HepG2 (cell line): ENCODE measurements around the gene MMGT1. TPM values are rescaled to one million over a fixed set of nuclear protein-coding genes. Genes with fewer than 3 reads are reported as not detected.

Experiments
- ATAC-seq: fragments of 200-7000 bp; cut with Tn5 transposase; 3 replicates; pipeline ENCODE4 v1.9.1; 2020; ENCODE audit warnings: mild to moderate bottlenecking, moderate library complexity
- BruUV-seq: library from RNA; stranded (reverse); fragments of 400-500 nt; replicated peaks from 2 replicates; lab custom pipeline; 2021; lab: Mats Ljungman, UMichigan
- CTCF ChIA-PET: fragments of 300-600 bp; formaldehyde crosslinking; extraction: SDS; loops from one replicate; lab custom pipeline; 2021; ENCODE audit warnings: low total read pairs, inconsistent platforms, low intra/inter-chr PET ratio; lab: Yijun Ruan, JAX
- POLR2A ChIA-PET: fragments of 350-600 bp; sonication (Branson Sonifier 250); formaldehyde crosslinking; loops from one replicate; lab custom pipeline; 2020; ENCODE audit warnings: antibody characterized with exemption, inconsistent platforms; lab: Yijun Ruan, JAX
- DNase-seq: peaks from one replicate; pipeline ENCODE4 v3.0.0-alpha.2; 2015; ENCODE audit warnings: low spot score
- FAIRE-seq: peaks from 3 replicates; lab custom pipeline; 2011; peaks lifted over from hg19 to GRCh38; lab: Jason Lieb, UNC
- H2AFZ ChIP-seq: one replicate; pipeline ENCODE4 v1.6.1; 2011; ENCODE audit warnings: low read length, inconsistent platforms
- H3K27ac ChIP-seq: fragments of 300-600 bp; 3 replicates; pipeline ENCODE4 v1.8.0; 2011; ENCODE audit warnings: mixed run types, mild to moderate bottlenecking, mixed read lengths, low read length, inconsistent platforms; ENCODE audit not compliant: insufficient read depth; ENCODE audit errors: extremely low read length
- H3K27me3 ChIP-seq, 2 experiments: fragments of 200-600 bp in 1 of 2; 2 replicates in 1 of 2; 3 replicates in 1 of 2; pipeline versions ENCODE4 v1.6.0 to v1.8.0; 2011; ENCODE audit warnings: low read length in 2 of 2, mild to moderate bottlenecking in 2 of 2, moderate library complexity in 2 of 2, inconsistent platforms in 1 of 2; ENCODE audit not compliant: insufficient read depth in 2 of 2, control insufficient read depth in 1 of 2
- H3K36me3 ChIP-seq, 2 experiments: fragments of 200-600 bp in 1 of 2; replicated peaks in 1 of 2; 2 replicates in 1 of 2; 3 replicates in 1 of 2; pipeline versions ENCODE4 v1.5.1 to v1.8.0; 2011; ENCODE audit warnings: low read length in 2 of 2, inconsistent platforms in 1 of 2; ENCODE audit not compliant: insufficient read depth in 2 of 2, control insufficient read depth in 1 of 2
- H3K4me1 ChIP-seq: 2 replicates; pipeline ENCODE4 v1.5.1; 2012; ENCODE audit warnings: low read length, inconsistent platforms; ENCODE audit not compliant: insufficient read depth
- H3K4me2 ChIP-seq: 2 replicates; pipeline ENCODE4 v1.6.0; 2011; ENCODE audit warnings: low read depth, low read length, inconsistent platforms
- H3K4me3 ChIP-seq, 3 experiments: fragments of 200-600 bp in 1 of 3; sonication (generic), shearing (Covaris generic) in 1 of 3; replicated peaks in 1 of 3; 2 replicates each; pipeline ENCODE4 v1.5.1; 2011 to 2016; ENCODE audit warnings: low read length in 3 of 3, inconsistent platforms in 2 of 3, low read depth in 2 of 3, mild to moderate bottlenecking in 2 of 3, control low read depth in 1 of 3, mixed read lengths in 1 of 3; ENCODE audit not compliant: insufficient read depth in 1 of 3
- H3K79me2 ChIP-seq: one replicate; pipeline ENCODE4 v1.6.1; 2011; ENCODE audit warnings: low read length, inconsistent platforms; ENCODE audit not compliant: insufficient read depth
- H3K9ac ChIP-seq: 2 replicates; pipeline ENCODE4 v1.6.0; 2011; ENCODE audit warnings: mild to moderate bottlenecking, low read depth, low read length, inconsistent platforms; ENCODE audit not compliant: insufficient read depth
- H3K9me3 ChIP-seq: 2 replicates; pipeline ENCODE4 v1.5.1; 2012; ENCODE audit warnings: mild to moderate bottlenecking, low read length
- H4K20me1 ChIP-seq: 2 replicates; pipeline ENCODE4 v1.6.0; 2011; ENCODE audit warnings: inconsistent platforms, mild to moderate bottlenecking, low read length, moderate library complexity; ENCODE audit not compliant: insufficient read depth
- BRD4 ChIP-seq: sonication (generic); formaldehyde crosslinking; IDR thresholded peaks from 2 replicates; pipeline ENCODE4 v1.4.0; 2020; ENCODE audit warnings: missing genetic modification reagents
- ELK4 ChIP-seq: sonication (generic); formaldehyde crosslinking; IDR thresholded peaks from 2 replicates; pipeline ENCODE4 v1.9.0; 2021; ENCODE audit warnings: missing genetic modification reagents, borderline replicate concordance
- FIP1L1 ChIP-seq: fragments of 200-400 bp; formaldehyde crosslinking; IDR thresholded peaks from 2 replicates; pipeline ENCODE4 v1.6.1; 2018; ENCODE audit warnings: low read depth, mild to moderate bottlenecking, low read length, moderate library complexity, borderline replicate concordance; ENCODE audit not compliant: insufficient read depth
- KDM3A ChIP-seq: IDR thresholded peaks from 2 replicates; pipeline ENCODE4 v1.6.1; 2018; ENCODE audit warnings: low read depth, missing compliant biosample characterization
- KIAA2018 ChIP-seq: sonication (generic); formaldehyde crosslinking; IDR thresholded peaks from 2 replicates; pipeline ENCODE4 v1.5.0; 2020; ENCODE audit warnings: mild to moderate bottlenecking, missing genetic modification reagents, borderline replicate concordance
- MEIS1 ChIP-seq: sonication (generic); formaldehyde crosslinking; IDR thresholded peaks from 2 replicates; pipeline ENCODE4 v1.9.0; 2021; ENCODE audit warnings: mild to moderate bottlenecking, missing genetic modification reagents, moderate library complexity, borderline replicate concordance
- NCOA1 ChIP-seq: sonication (generic); formaldehyde crosslinking; IDR thresholded peaks from 2 replicates; pipeline ENCODE4 v1.9.0; 2021; ENCODE audit warnings: missing genetic modification reagents
- NR2F1 ChIP-seq, 2 experiments: fragments of 450-650 bp in 1 of 2; formaldehyde crosslinking in 1 of 2; IDR thresholded peaks; 2 replicates each; pipeline versions ENCODE4 v1.5.0 to v1.6.1; 2016 to 2020; ENCODE audit warnings: mild to moderate bottlenecking in 1 of 2, missing compliant biosample characterization in 1 of 2, missing genetic modification reagents in 1 of 2, moderate library complexity in 1 of 2
- RFX3 ChIP-seq: IDR thresholded peaks from 2 replicates; pipeline ENCODE4 v1.6.1; 2016; ENCODE audit warnings: missing biosample characterization, missing genetic modification reagents
- SYNCRIP ChIP-seq: fragments of 200-400 bp; formaldehyde crosslinking; IDR thresholded peaks from 2 replicates; pipeline ENCODE4 v1.6.1; 2018; ENCODE audit warnings: mild to moderate bottlenecking, low read depth, low read length; ENCODE audit not compliant: insufficient read depth
- TP53 ChIP-seq: sonication (generic); formaldehyde crosslinking; conservative IDR thresholded peaks from 2 replicates; pipeline ENCODE4 v1.4.0; 2020; ENCODE audit warnings: missing genetic modification reagents
- TSC22D2 ChIP-seq: sonication (generic); formaldehyde crosslinking; IDR thresholded peaks from 2 replicates; pipeline ENCODE4 v1.5.1; 2020; ENCODE audit warnings: missing genetic modification reagents, mild to moderate bottlenecking, borderline replicate concordance
- ZFP90 ChIP-seq: sonication (generic); formaldehyde crosslinking; IDR thresholded peaks from 2 replicates; pipeline ENCODE4 v1.8.0; 2022; ENCODE audit warnings: missing genetic modification reagents, mild to moderate bottlenecking, inconsistent platforms, borderline replicate concordance
- ZNF329 ChIP-seq: sonication (generic); formaldehyde crosslinking; IDR thresholded peaks from 2 replicates; pipeline ENCODE4 v1.9.0; 2021; ENCODE audit warnings: low read depth, mild to moderate bottlenecking, missing genetic modification reagents
- ZNF670 ChIP-seq: sonication (generic); formaldehyde crosslinking; IDR thresholded peaks from 2 replicates; pipeline ENCODE4 v1.8.0; 2022; ENCODE audit warnings: mild to moderate bottlenecking, missing genetic modification reagents, borderline replicate concordance
- WGBS: methylation state at CpG from one replicate; pipeline ENCODE4 v1.1.6; 2017; ENCODE audit warnings: low lambda C conversion rate; 5-methylcytosine and 5-hydroxymethylcytosine counted together
- in situ Hi-C: cut with HindIII; loops from 2 replicates; pipeline ENCODE4 v1.10.0; 2017; ENCODE audit warnings: low pct_unique_long_range_greater_than_20kb; ENCODE audit not compliant: extremely low pct_ligation_motif_present
- intact Hi-C: fragments of 100-400 bp; cut with micrococcal nuclease; formaldehyde crosslinking; loops from one replicate; pipeline ENCODE4 v1.10.0; 2022; ENCODE audit not compliant: unreplicated experiment
- polyA plus RNA-seq, 8 experiments: library from polyadenylated mRNA; depleted of rRNA in 3 of 8; stranded (reverse) in 7 of 8; unstranded in 1 of 8; fragments of >200 nt; fragmentation: Illumina TruSeq in 4 of 8; extraction: Trizol in 4 of 8; gene quantifications; 2 replicates each; pipeline versions ENCODE4 v1.2.1 to v1.2.3, GENCODE V29; 2011 to 2016; ENCODE audit warnings: low read depth in 4 of 8, missing spikeins in 1 of 8, mixed read lengths in 1 of 8; ENCODE audit not compliant: insufficient read depth in 1 of 8
- total RNA-seq, 5 experiments: library from RNA; depleted of rRNA; stranded (reverse); fragments of >200 nt; fragmentation: Illumina TruSeq; extraction: Trizol; gene quantifications; 2 replicates each; pipeline ENCODE4 v1.2.3, GENCODE V29; 2016; ENCODE audit warnings: low read depth in 1 of 5

Gene MMGT1
- total and polyA plus RNA-seq, 2 of the 13 experiments (the other 11 are each of a cell fraction or from before 2014, with no cell fraction given), result 7.5 to 8.8 TPM

GRCh38 chrX:136019226-136019625 is 45.4 kb upstream of the MMGT1 start:
- ATAC-seq (no peak), DNase-seq (no peak), FAIRE-seq (no peak)
- in situ Hi-C loops, result no loop called here
- no peaks in the 10 kb centered on the region for H3K79me2 ChIP-seq
- BruUV-seq, result no TSS peak
- 80% methylated on average over 3 of the region's 5 CpGs for WGBS
- no peaks in the 10 kb centered on the region for H3K36me3 ChIP-seq
- H3K27ac ChIP-seq, result no peak overlapping the region
- H3K9ac ChIP-seq, result no peak overlapping the region
- no peaks in the 10 kb centered on the region for H3K9me3 ChIP-seq
- POLR2A ChIA-PET, result no interaction called here
- no peak overlapping the region for H3K4me3 ChIP-seq
- H4K20me1 ChIP-seq, result no peaks in the 10 kb centered on the region
- CTCF ChIA-PET, result no interaction called here
- intact Hi-C loops, result no loop called here
- no peaks in the 10 kb centered on the region for H3K4me1 ChIP-seq
- H3K4me2 ChIP-seq, result no peak overlapping the region
- no peaks in the 10 kb centered on the region for H3K27me3 ChIP-seq
- H2AFZ ChIP-seq, result no peak overlapping the region
- TF ChIP-seq ZFP90 (CRISPR knock-in tag), result no peak
- no peak for TF ChIP-seq ELK4
- TF ChIP-seq SYNCRIP, result no peak
- no peak for TF ChIP-seq BRD4
- TF ChIP-seq NCOA1 (CRISPR knock-in tag), result no peak
- TF ChIP-seq TSC22D2, result no peak
- no peak for TF ChIP-seq TP53 (CRISPR knock-in tag)
- no peak for TF ChIP-seq KIAA2018
- no peak for TF ChIP-seq ZNF670 (CRISPR knock-in tag)
- TF ChIP-seq KDM3A (CRISPR knock-in tag), result no peak
- TF ChIP-seq NR2F1 (CRISPR knock-in tag; IDR thresholded peaks at IDR 0.05), result no peak
- TF ChIP-seq RFX3 (CRISPR knock-in tag), result no peak
- no peak for TF ChIP-seq MEIS1 (CRISPR knock-in tag)
- TF ChIP-seq FIP1L1, result no peak
- no peak for TF ChIP-seq ZNF329 (CRISPR knock-in tag)
